Stimulated activated naive CD8-positive, alpha-beta T cell treated with anti-CD3 and anti-CD28 coated beads, Interleukin-15, Interleukin-2, amounts not matched to agents 100 U/mL and 50 U/mL, for 24 hours (primary cell): Measurements from ENCODE around the gene CLEC4M.
"Not testable (repeated sequence)": the region's sequence is repeated elsewhere in the genome, so short reads cannot be mapped to it uniquely, and the experiment has no call there.

Experiments
- ATAC-seq: fragments of 150-1000 bp; cut with Tn5 transposase; one replicate; pipeline ENCODE4 v1.10.0; 2021
- DNase-seq: peaks from one replicate; pipeline ENCODE4 v3.0.0; 2021

Gene CLEC4M

GRCh38 chr19:7815325-7815724 lies 52.3 kb downstream of the CLEC4M start:
- DNase-seq, result no peak
- ATAC-seq, result peak; percentile 23

DNA sequence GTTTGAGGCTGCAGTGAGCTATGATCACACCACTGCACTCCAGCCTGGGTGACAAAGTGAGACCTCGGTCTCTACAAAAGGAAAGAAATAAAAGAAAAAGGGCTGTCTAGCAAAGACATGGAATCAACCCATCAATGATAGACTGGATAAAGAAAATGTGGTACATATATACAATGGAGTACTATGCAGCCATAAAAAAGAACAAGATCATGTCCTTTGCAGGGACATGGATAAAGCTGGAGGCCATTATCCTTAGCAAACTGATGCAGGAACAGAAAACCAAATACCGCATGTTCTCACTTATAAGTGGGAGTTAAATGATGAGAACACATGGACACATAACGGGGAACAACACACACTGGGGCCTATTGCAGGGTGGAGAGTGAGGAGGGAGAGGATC lies 53.0 kb downstream of the CLEC4M start:
- not testable (repeated sequence) for ATAC-seq, DNase-seq

- DNase-seq, result no peak
- no peak for ATAC-seq
Observed at GRCh38 chr19:7817801-7818200, 54.8 kb downstream of the CLEC4M start.

DNA sequence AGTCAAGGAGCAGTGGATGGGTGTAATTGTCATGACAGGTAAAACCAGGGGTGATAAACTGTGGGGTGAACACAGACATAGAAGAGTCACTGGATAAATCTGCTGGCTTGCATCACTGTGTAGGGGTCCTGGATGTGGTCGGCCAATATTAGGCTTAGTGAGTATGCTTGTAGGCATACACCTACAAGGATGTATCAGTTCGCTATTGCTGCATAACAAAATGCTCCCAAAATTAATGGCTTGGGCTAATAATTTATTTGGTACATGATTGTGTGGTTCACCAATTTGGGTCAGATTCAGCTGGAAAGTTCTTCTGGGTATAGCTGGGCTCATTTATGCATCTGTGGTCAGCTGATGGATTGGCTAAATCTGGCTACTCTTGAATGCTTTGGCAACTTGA lies 55.8 kb downstream of the CLEC4M start:
- ATAC-seq, result no peak

More for the DNA sequence above, 55.8 kb downstream of the CLEC4M start:
- no peak for DNase-seq
